Esophagus squamous epithelium (tissue), 4 donors: ENCODE results near the gene ADGRV1.

Experiments
- POLR2A ChIP-seq, 4 donors: fragments of 450-650 bp; IDR thresholded peaks; one replicate each; pipeline ENCODE4 v1.6.1; 2017; ENCODE audit warnings: antibody characterized with exemption in 4 of 4, mild to moderate bottlenecking in 4 of 4, moderate library complexity in 3 of 4
- TF ChIP-seq, protein P1 (sequence below), 6 experiments: fragments of 450-650 bp in 4 of 6; fragments of 200-600 bp in 2 of 6; sonication (generic) in 2 of 6; IDR thresholded peaks; one replicate each; pipeline ENCODE4 v1.5.1; 2016 to 2019; ENCODE audit warnings: antibody characterized with exemption in 6 of 6, mild to moderate bottlenecking in 4 of 6, moderate library complexity in 4 of 6

DNA sequence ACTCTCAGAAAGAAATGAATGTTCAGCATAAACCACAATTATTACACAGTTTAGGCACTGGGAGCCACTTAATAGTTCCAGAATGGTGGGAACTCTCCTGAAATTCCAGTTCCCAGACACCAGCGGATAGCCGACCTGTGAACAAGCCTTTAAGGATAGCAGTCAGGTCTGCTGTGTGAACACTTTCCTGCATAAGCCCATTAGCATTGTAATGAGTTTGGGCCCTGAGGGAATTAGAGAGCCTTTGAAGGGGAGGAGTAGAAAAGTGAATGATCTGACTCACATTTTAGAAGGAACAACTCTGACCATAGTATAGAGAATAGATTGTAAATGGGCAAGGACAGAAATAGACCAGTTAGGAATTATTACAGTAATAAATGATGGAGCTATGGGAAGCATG, 189.1 kb downstream of the ADGRV1 start:
- no peak for TF ChIP-seq POLR2A (IDR thresholded peaks at IDR 0.05)
- TF ChIP-seq, protein P1, sequence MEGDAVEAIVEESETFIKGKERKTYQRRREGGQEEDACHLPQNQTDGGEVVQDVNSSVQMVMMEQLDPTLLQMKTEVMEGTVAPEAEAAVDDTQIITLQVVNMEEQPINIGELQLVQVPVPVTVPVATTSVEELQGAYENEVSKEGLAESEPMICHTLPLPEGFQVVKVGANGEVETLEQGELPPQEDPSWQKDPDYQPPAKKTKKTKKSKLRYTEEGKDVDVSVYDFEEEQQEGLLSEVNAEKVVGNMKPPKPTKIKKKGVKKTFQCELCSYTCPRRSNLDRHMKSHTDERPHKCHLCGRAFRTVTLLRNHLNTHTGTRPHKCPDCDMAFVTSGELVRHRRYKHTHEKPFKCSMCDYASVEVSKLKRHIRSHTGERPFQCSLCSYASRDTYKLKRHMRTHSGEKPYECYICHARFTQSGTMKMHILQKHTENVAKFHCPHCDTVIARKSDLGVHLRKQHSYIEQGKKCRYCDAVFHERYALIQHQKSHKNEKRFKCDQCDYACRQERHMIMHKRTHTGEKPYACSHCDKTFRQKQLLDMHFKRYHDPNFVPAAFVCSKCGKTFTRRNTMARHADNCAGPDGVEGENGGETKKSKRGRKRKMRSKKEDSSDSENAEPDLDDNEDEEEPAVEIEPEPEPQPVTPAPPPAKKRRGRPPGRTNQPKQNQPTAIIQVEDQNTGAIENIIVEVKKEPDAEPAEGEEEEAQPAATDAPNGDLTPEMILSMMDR (IDR thresholded peaks at IDR 0.05) = no peak
